ENCODE data around the gene ATG9B.

The ATG9B gene

GRCh38 chr7:151024435-151025056 lies at the start of gene ATG9B:
TSS of gene ATG9B (minus strand) at chr7:151024494. CDS start at chr7:151024423, 71 bp downstream.
- H3K4me1 Mint-ChIP-seq: peaks cover 10% of the 10 kb centered on the region
- peak within 1 kb of the TSS; percentile 83 for H3K27ac Mint-ChIP-seq

GRCh38 chr7:151073990-151074389 lies 49.7 kb upstream of the ATG9B start:
- DNase-seq (ENCODE audit: low spot score in 2 of 2): no peak
- Mint-ChIP-seq H3K9me3 (no peaks in the 10 kb centered on the region), H3K27me3 (no peaks in the 10 kb centered on the region), H3K27ac (no peak overlapping the region), H3K4me1 (peaks cover 6% of the 10 kb centered on the region), H3K4me3 (no peak overlapping the region), H3K36me3 (peaks cover 10% of the 10 kb centered on the region)
- ATAC-seq (ENCODE audit: low read depth): no peak

More at GRCh38 chr7:151024435-151025056, at the start of gene ATG9B:
- ATAC-seq (ENCODE audit: low read depth) (no peak), DNase-seq (ENCODE audit: low spot score in 2 of 2) (no peak)
- Mint-ChIP-seq H3K9me3 (no peaks in the 10 kb centered on the region), H3K36me3 (no peaks in the 10 kb centered on the region), H3K4me3 (no peak within 1 kb of the TSS), H3K27me3 (peaks cover 14% of the 10 kb centered on the region)

GRCh38 chr7:151071032-151071866 lies 47.0 kb upstream of the ATG9B start:
- Mint-ChIP-seq H3K4me3 (no peak overlapping the region), H3K9me3 (no peaks in the 10 kb centered on the region), H3K27ac (no peak overlapping the region), H3K36me3 (peaks cover 13% of the 10 kb centered on the region), H3K4me1 (no peaks in the 10 kb centered on the region), H3K27me3 (no peaks in the 10 kb centered on the region)
- no peak for ATAC-seq (ENCODE audit: low read depth)
- DNase-seq (ENCODE audit: low spot score in 2 of 2): no peak

- H3K4me3 Mint-ChIP-seq: no peak overlapping the region
- H3K27ac Mint-ChIP-seq: no peak overlapping the region
- no peaks in the 10 kb centered on the region for H3K9me3 Mint-ChIP-seq
- H3K36me3 Mint-ChIP-seq: peaks cover 9% of the 10 kb centered on the region
- no peaks in the 10 kb centered on the region for H3K27me3 Mint-ChIP-seq
- H3K4me1 Mint-ChIP-seq: no peaks in the 10 kb centered on the region
- ATAC-seq (ENCODE audit: low read depth) (no peak), DNase-seq (ENCODE audit: low spot score in 2 of 2) (no peak)
Observed at GRCh38 chr7:151070574-151070960, 46.3 kb upstream of the ATG9B start.

GRCh38 chr7:151069841-151070573 lies 45.7 kb upstream of the ATG9B start:
- H3K36me3 Mint-ChIP-seq: peaks cover 12% of the 10 kb centered on the region
- ATAC-seq (ENCODE audit: low read depth) (no peak), DNase-seq (ENCODE audit: low spot score in 2 of 2) (no peak)
- no peaks in the 10 kb centered on the region for H3K4me1 Mint-ChIP-seq
- no peaks in the 10 kb centered on the region for H3K27me3 Mint-ChIP-seq
- no peak overlapping the region for H3K27ac Mint-ChIP-seq
- no peaks in the 10 kb centered on the region for H3K9me3 Mint-ChIP-seq
- H3K4me3 Mint-ChIP-seq: no peak overlapping the region

- DNase-seq (ENCODE audit: low spot score in 2 of 2): no peak
- peaks cover 9% of the 10 kb centered on the region for H3K36me3 Mint-ChIP-seq
Observed at GRCh38 chr7:151068069-151068773, 43.9 kb upstream of the ATG9B start.

GRCh38 chr7:151066273-151066974 lies 42.1 kb upstream of the ATG9B start:
- H3K4me1 Mint-ChIP-seq: peaks cover 3% of the 10 kb centered on the region
- no peak overlapping the region for H3K4me3 Mint-ChIP-seq
- no peaks in the 10 kb centered on the region for H3K27me3 Mint-ChIP-seq
- ATAC-seq (ENCODE audit: low read depth) (no peak), DNase-seq (ENCODE audit: low spot score in 2 of 2) (no peak)
- H3K27ac Mint-ChIP-seq: no peak overlapping the region
- H3K36me3 Mint-ChIP-seq: peaks cover 9% of the 10 kb centered on the region
- H3K9me3 Mint-ChIP-seq: no peaks in the 10 kb centered on the region

More at GRCh38 chr7:151068069-151068773, 43.9 kb upstream of the ATG9B start:
- no peaks in the 10 kb centered on the region for H3K9me3 Mint-ChIP-seq
- no peak overlapping the region for H3K4me3 Mint-ChIP-seq
- H3K27ac Mint-ChIP-seq: no peak overlapping the region
- H3K4me1 Mint-ChIP-seq: no peaks in the 10 kb centered on the region
- H3K27me3 Mint-ChIP-seq: no peaks in the 10 kb centered on the region
- ATAC-seq (ENCODE audit: low read depth): no peak

GRCh38 chr7:151065516-151065915 lies 41.2 kb upstream of the ATG9B start:
- H3K4me3 Mint-ChIP-seq: no peak overlapping the region
- H3K27me3 Mint-ChIP-seq: no peaks in the 10 kb centered on the region
- ATAC-seq (ENCODE audit: low read depth): no peak
- no peak for DNase-seq (ENCODE audit: low spot score in 2 of 2)
- H3K4me1 Mint-ChIP-seq: peaks cover 9% of the 10 kb centered on the region
- H3K9me3 Mint-ChIP-seq: no peaks in the 10 kb centered on the region
- peaks cover 6% of the 10 kb centered on the region for H3K36me3 Mint-ChIP-seq
- no peak overlapping the region for H3K27ac Mint-ChIP-seq

- peaks cover 6% of the 10 kb centered on the region for H3K36me3 Mint-ChIP-seq
- peaks cover 12% of the 10 kb centered on the region for H3K4me1 Mint-ChIP-seq
- no peaks in the 10 kb centered on the region for H3K27me3 Mint-ChIP-seq
- ATAC-seq (ENCODE audit: low read depth): no peak
- no peaks in the 10 kb centered on the region for H3K9me3 Mint-ChIP-seq
- DNase-seq (ENCODE audit: low spot score in 2 of 2): no peak
- no peak overlapping the region for H3K27ac Mint-ChIP-seq
- H3K4me3 Mint-ChIP-seq: no peak overlapping the region
Observed at GRCh38 chr7:151064993-151065392, 40.7 kb upstream of the ATG9B start.

- ATAC-seq (ENCODE audit: low read depth) (no peak), DNase-seq (ENCODE audit: low spot score in 2 of 2) (no peak)
- H3K4me1 Mint-ChIP-seq: peaks cover 12% of the 10 kb centered on the region
- H3K4me3 Mint-ChIP-seq: no peak overlapping the region
- H3K27me3 Mint-ChIP-seq: no peaks in the 10 kb centered on the region
- H3K9me3 Mint-ChIP-seq: no peaks in the 10 kb centered on the region
- H3K27ac Mint-ChIP-seq: no peak overlapping the region
- H3K36me3 Mint-ChIP-seq: peaks cover 6% of the 10 kb centered on the region
Observed at GRCh38 chr7:151064454-151064853, 40.2 kb upstream of the ATG9B start.

GRCh38 chr7:151063212-151063561 lies 38.9 kb upstream of the ATG9B start:
- no peak overlapping the region for H3K4me3 Mint-ChIP-seq
- H3K4me1 Mint-ChIP-seq: peaks cover 16% of the 10 kb centered on the region
- H3K36me3 Mint-ChIP-seq: peaks cover 6% of the 10 kb centered on the region
- DNase-seq (ENCODE audit: low spot score in 2 of 2): no peak
- no peak overlapping the region for H3K27ac Mint-ChIP-seq
- H3K9me3 Mint-ChIP-seq: no peaks in the 10 kb centered on the region
- no peaks in the 10 kb centered on the region for H3K27me3 Mint-ChIP-seq
- no peak for ATAC-seq (ENCODE audit: low read depth)

GRCh38 chr7:151062399-151063211 lies 38.3 kb upstream of the ATG9B start:
- Mint-ChIP-seq H3K36me3 (peaks cover 3% of the 10 kb centered on the region), H3K4me1 (peaks cover 16% of the 10 kb centered on the region), H3K9me3 (no peaks in the 10 kb centered on the region), H3K27ac (no peak overlapping the region), H3K4me3 (no peak overlapping the region), H3K27me3 (no peaks in the 10 kb centered on the region)
- DNase-seq (ENCODE audit: low spot score in 2 of 2) (no peak), ATAC-seq (ENCODE audit: low read depth) (no peak)

GRCh38 chr7:151062111-151062398 lies 37.8 kb upstream of the ATG9B start:
- Mint-ChIP-seq H3K4me1 (peaks cover 21% of the 10 kb centered on the region), H3K27ac (no peak overlapping the region), H3K36me3 (peaks cover 3% of the 10 kb centered on the region), H3K27me3 (no peaks in the 10 kb centered on the region), H3K9me3 (no peaks in the 10 kb centered on the region), H3K4me3 (peak overlapping the region; percentile 30)
- ATAC-seq (ENCODE audit: low read depth) (no peak), DNase-seq (ENCODE audit: low spot score in 2 of 2) (no peak)
